Endothelial cell of umbilical vein (primary cell): ENCODE results near the gene CYBB. TPM values are rescaled to one million over a fixed set of nuclear protein-coding genes. Genes with fewer than 3 reads are reported as not detected.
"Not testable (repeated sequence)": the region's sequence is repeated elsewhere in the genome, so short reads cannot be mapped to it uniquely, and the experiment has no call there.

Experiments
- BruUV-seq: library from RNA; stranded (reverse); fragments of 400-500 nt; replicated peaks from 2 replicates; lab custom pipeline; 2021; lab: Mats Ljungman, UMichigan
- CTCF ChIA-PET: fragments of 300-600, 350-600 bp; sonication (Branson Sonifier 250); formaldehyde crosslinking; loops from one replicate; lab custom pipeline; 2021; ENCODE audit warnings: antibody characterized with exemption, inconsistent platforms; lab: Charles Lee
- POLR2A ChIA-PET: fragments of 300-600, 350-600 bp; sonication (Branson Sonifier 250); formaldehyde crosslinking; loops from one replicate; lab custom pipeline; 2021; ENCODE audit warnings: antibody characterized with exemption, inconsistent platforms; lab: Charles Lee
- DNase-seq: peaks from one replicate; pipeline ENCODE4 v3.0.0-alpha.2; 2011; ENCODE audit warnings: low read depth, low spot score
- FAIRE-seq: peaks from 2 replicates; lab custom pipeline; 2011; peaks lifted over from hg19 to GRCh38; lab: Jason Lieb, UNC
- H2AFZ ChIP-seq: 2 replicates; pipeline ENCODE4 v1.6.0; 2012; ENCODE audit warnings: low read depth, low read length, control low read depth, inconsistent platforms
- H3K27ac ChIP-seq: 2 replicates; pipeline ENCODE4 v1.5.1; 2011; ENCODE audit warnings: low read depth, mild to moderate bottlenecking, control low read depth, low read length, moderate library complexity; ENCODE audit not compliant: insufficient read depth
- H3K27me3 ChIP-seq, 2 experiments: 2 replicates each; pipeline versions ENCODE4 v1.6.0 to v1.6.1; 2011; ENCODE audit warnings: low read length in 2 of 2, mixed read lengths in 1 of 2; ENCODE audit not compliant: control insufficient read depth in 2 of 2, insufficient read depth in 2 of 2
- H3K36me3 ChIP-seq, 2 experiments: 2 replicates in 1 of 2; 3 replicates in 1 of 2; pipeline ENCODE4 v1.5.1; 2011; ENCODE audit warnings: low read length in 2 of 2, mild to moderate bottlenecking in 1 of 2, moderate library complexity in 1 of 2; ENCODE audit not compliant: control insufficient read depth in 2 of 2, insufficient read depth in 2 of 2; ENCODE audit errors: extremely low read depth in 1 of 2
- H3K4me1 ChIP-seq: 3 replicates; pipeline ENCODE4 v1.5.1; 2011; ENCODE audit warnings: mild to moderate bottlenecking, low read length; ENCODE audit not compliant: control insufficient read depth, insufficient read depth; ENCODE audit errors: extremely low read depth
- H3K4me2 ChIP-seq: 2 replicates; pipeline ENCODE4 v1.6.1; 2011; ENCODE audit warnings: low read length, control low read depth, mixed read lengths; ENCODE audit not compliant: insufficient read depth
- H3K4me3 ChIP-seq, 3 experiments: fragments of 200-600 bp in 1 of 3; sonication (generic), shearing (Covaris generic) in 1 of 3; replicated peaks in 1 of 3; 2 replicates each; pipeline ENCODE4 v1.5.1; 2011 to 2016; ENCODE audit warnings: control low read depth in 3 of 3, low read length in 3 of 3, mild to moderate bottlenecking in 2 of 3, inconsistent platforms in 1 of 3, low read depth in 1 of 3, moderate library complexity in 1 of 3; ENCODE audit not compliant: insufficient read depth in 1 of 3
- H3K79me2 ChIP-seq: 2 replicates; pipeline ENCODE4 v1.6.0; 2012; ENCODE audit warnings: low read length, inconsistent platforms; ENCODE audit not compliant: control insufficient read depth, insufficient read depth
- H3K9ac ChIP-seq: replicated peaks from 2 replicates; pipeline ENCODE3; 2011; ENCODE audit warnings: low read length, control low read depth; ENCODE audit not compliant: insufficient read depth; ENCODE audit errors: extremely low read depth
- H3K9me1 ChIP-seq: replicated peaks from 3 replicates; pipeline ENCODE4 v1.6.0; 2011; ENCODE audit warnings: mild to moderate bottlenecking, low read length; ENCODE audit not compliant: control insufficient read depth, insufficient read depth; ENCODE audit errors: extremely low read depth
- H3K9me3 ChIP-seq: replicated peaks from 2 replicates; pipeline ENCODE4 v1.5.1; 2012; ENCODE audit warnings: low read length, inconsistent platforms; ENCODE audit not compliant: control insufficient read depth, insufficient read depth
- H4K20me1 ChIP-seq: replicated peaks from 2 replicates; pipeline ENCODE3; 2011; ENCODE audit warnings: mild to moderate bottlenecking, low read length; ENCODE audit not compliant: control insufficient read depth, insufficient read depth; ENCODE audit errors: extremely low read depth
- EZH2 ChIP-seq: IDR thresholded peaks from 2 replicates; pipeline ENCODE4 v1.6.1; 2012; ENCODE audit warnings: borderline replicate concordance, low read depth, mild to moderate bottlenecking, moderate library complexity, low read length, inconsistent platforms; ENCODE audit not compliant: severe bottlenecking
- FOS ChIP-seq: IDR thresholded peaks from 2 replicates; pipeline ENCODE4 v1.6.1; 2011; ENCODE audit warnings: mild to moderate bottlenecking, low read length, moderate library complexity, borderline replicate concordance; ENCODE audit not compliant: insufficient read depth
- GATA2 ChIP-seq: IDR thresholded peaks from 2 replicates; pipeline ENCODE4 v1.7.0; 2011; ENCODE audit warnings: low read depth, mild to moderate bottlenecking, moderate library complexity, mixed read lengths, low read length; ENCODE audit not compliant: insufficient read length, insufficient read depth
- JUN ChIP-seq: IDR thresholded peaks from 2 replicates; pipeline ENCODE4 v1.6.1; 2011; ENCODE audit warnings: borderline replicate concordance, low read depth; ENCODE audit not compliant: insufficient read length, insufficient read depth
- MYC ChIP-seq: IDR thresholded peaks from one replicate; pipeline ENCODE4 v1.6.1; 2011; ENCODE audit warnings: mild to moderate bottlenecking, low read depth, low read length
- POLR2A ChIP-seq: IDR thresholded peaks from 2 replicates; pipeline ENCODE4 v1.6.1; 2012; ENCODE audit warnings: low read depth, mild to moderate bottlenecking, control low read depth, low read length
- POLR2AphosphoS5 ChIP-seq: IDR thresholded peaks from 2 replicates; pipeline ENCODE4 v1.6.1; 2012; ENCODE audit warnings: low read depth, mild to moderate bottlenecking, control low read depth, low read length, moderate library complexity; ENCODE audit not compliant: insufficient read depth
- dilution Hi-C: fragments of 300-500 bp; cut with MboI; formaldehyde crosslinking; loops from one replicate; pipeline ENCODE4 v1.15.0; 2019; ENCODE audit warnings: low sequenced_read_pairs; ENCODE audit not compliant: extremely low pct_ligation_motif_present
- intact Hi-C: fragments of 100-400 bp; cut with micrococcal nuclease; formaldehyde crosslinking; loops from one replicate; pipeline ENCODE4 v1.10.0; 2022
- polyA plus RNA-seq, 4 experiments: library from polyadenylated mRNA; depleted of rRNA in 3 of 4; stranded (reverse) in 3 of 4; unstranded in 1 of 4; fragments of >200 nt; gene quantifications; 2 replicates each; pipeline versions ENCODE4 v1.2.1 to v1.2.3, GENCODE V29; 2011 to 2012; ENCODE audit warnings: missing spikeins in 1 of 4
- total RNA-seq: library from RNA; stranded (reverse); gene quantifications from 2 replicates; pipeline ENCODE4 v1.2.3, GENCODE V29; 2021
- TF ChIP-seq, protein P1 (sequence below), 2 donors: IDR thresholded peaks; 1 replicate in 1 of 2; 2 replicates in 1 of 2; pipeline ENCODE4 v1.5.1; 2011; ENCODE audit warnings: low read length in 2 of 2, mild to moderate bottlenecking in 2 of 2, moderate library complexity in 2 of 2, control low read depth in 1 of 2, inconsistent platforms in 1 of 2, low read depth in 1 of 2; ENCODE audit not compliant: insufficient read depth in 1 of 2; ENCODE audit errors: extremely low read depth in 1 of 2
- TF ChIP-seq, protein P2 (sequence below): IDR thresholded peaks from 2 replicates; pipeline ENCODE4 v1.6.1; 2011; ENCODE audit not compliant: insufficient read depth, insufficient read length

The CYBB gene
- total and polyA plus RNA-seq, 2 donors (not counting 3 experiments of a cell fraction or from before 2014, with no cell fraction given), result not detected

DNA sequence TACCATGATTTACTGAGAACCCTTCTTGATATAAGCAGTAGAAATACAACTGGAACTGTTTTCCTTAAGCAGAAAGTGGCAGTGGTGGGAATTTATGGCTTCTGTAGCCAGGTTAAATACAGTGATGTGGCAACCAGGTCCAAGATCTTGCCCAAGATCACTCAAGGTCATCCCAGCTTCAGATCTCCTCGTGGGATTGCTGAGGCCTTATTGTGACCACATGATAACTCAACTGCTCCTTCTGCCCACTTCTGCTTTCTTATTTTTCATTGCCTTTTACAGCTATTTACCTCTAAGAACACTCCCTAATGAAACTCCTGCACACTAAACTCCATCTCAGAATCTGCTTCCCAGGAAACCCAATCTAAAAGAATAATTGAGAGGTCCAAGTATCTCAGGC, 12.4 kb upstream of the CYBB start:
- dilution Hi-C loops, result no loop called here
- Histone ChIP-seq H3K36me3 (no peaks in the 10 kb centered on the region), H3K27ac (no peak overlapping the region), H2AFZ (no peak overlapping the region), H4K20me1 (no peaks in the 10 kb centered on the region), H3K4me2 (no peak overlapping the region), H3K9ac (no peak overlapping the region), H3K4me3 (no peak overlapping the region), H3K9me3 (no peaks in the 10 kb centered on the region), H3K79me2 (no peaks in the 10 kb centered on the region), H3K27me3 (no peaks in the 10 kb centered on the region), H3K4me1 (no peaks in the 10 kb centered on the region), H3K9me1 (no peaks in the 10 kb centered on the region)
- FAIRE-seq, result no peak
- ChIA-PET CTCF (no interaction called here), POLR2A (no interaction called here)
- TF ChIP-seq FOS (no peak), EZH2 (no peak), JUN (no peak), POLR2A (no peak), MYC (no peak), GATA2 (no peak), POLR2AphosphoS5 (no peak)
- TF ChIP-seq, protein P1, sequence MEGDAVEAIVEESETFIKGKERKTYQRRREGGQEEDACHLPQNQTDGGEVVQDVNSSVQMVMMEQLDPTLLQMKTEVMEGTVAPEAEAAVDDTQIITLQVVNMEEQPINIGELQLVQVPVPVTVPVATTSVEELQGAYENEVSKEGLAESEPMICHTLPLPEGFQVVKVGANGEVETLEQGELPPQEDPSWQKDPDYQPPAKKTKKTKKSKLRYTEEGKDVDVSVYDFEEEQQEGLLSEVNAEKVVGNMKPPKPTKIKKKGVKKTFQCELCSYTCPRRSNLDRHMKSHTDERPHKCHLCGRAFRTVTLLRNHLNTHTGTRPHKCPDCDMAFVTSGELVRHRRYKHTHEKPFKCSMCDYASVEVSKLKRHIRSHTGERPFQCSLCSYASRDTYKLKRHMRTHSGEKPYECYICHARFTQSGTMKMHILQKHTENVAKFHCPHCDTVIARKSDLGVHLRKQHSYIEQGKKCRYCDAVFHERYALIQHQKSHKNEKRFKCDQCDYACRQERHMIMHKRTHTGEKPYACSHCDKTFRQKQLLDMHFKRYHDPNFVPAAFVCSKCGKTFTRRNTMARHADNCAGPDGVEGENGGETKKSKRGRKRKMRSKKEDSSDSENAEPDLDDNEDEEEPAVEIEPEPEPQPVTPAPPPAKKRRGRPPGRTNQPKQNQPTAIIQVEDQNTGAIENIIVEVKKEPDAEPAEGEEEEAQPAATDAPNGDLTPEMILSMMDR (IDR thresholded peaks at IDR 0.05; ENCODE audit: extremely low read depth in 1 of 2, insufficient read depth in 1 of 2, low read depth in 1 of 2, low read length in 2 of 2), result no peak
- TF ChIP-seq, protein P2, sequence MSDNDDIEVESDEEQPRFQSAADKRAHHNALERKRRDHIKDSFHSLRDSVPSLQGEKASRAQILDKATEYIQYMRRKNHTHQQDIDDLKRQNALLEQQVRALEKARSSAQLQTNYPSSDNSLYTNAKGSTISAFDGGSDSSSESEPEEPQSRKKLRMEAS, result no peak
- DNase-seq, result no peak
- BruUV-seq, result no TSS peak
- intact Hi-C loops, result no loop called here

DNA sequence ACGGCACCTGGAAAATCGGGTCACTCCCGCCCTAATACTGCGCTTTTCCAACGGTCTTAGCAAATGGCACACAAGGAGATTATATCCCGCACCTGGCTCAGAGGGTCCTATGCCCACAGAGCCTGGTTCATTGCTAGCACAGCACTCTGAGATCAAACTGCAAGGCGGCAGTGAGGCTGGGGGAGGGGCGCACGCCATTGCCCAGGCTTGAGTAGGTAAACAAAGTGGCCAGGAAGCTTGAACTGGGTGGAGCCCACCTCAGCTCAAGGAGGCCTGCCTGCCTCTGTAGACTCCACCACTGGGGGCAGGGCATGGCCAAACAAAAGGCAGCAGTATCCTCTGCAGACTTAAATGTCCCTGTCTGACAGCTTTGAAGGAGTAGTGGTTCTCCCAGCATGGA, 11.0 kb upstream of the CYBB start:
- intact Hi-C loops, H3K9ac ChIP-seq, DNase-seq, H3K27ac ChIP-seq, H3K4me3 ChIP-seq, H4K20me1 ChIP-seq, POLR2A ChIA-PET, H3K4me1 ChIP-seq, H3K4me2 ChIP-seq, CTCF ChIA-PET, H3K36me3 ChIP-seq, H3K9me1 ChIP-seq, dilution Hi-C loops, H3K27me3 ChIP-seq, H3K79me2 ChIP-seq, FAIRE-seq, BruUV-seq, H2AFZ ChIP-seq, H3K9me3 ChIP-seq: not testable (repeated sequence)
